Prostate gland (tissue), 2 donors: ENCODE measurements around the gene SHISA6. TPM values are rescaled to one million over a fixed set of nuclear protein-coding genes. Genes with fewer than 3 reads are reported as not detected.
A peak's percentile ranks its signal among the peaks of the same experiment; 100 is the strongest.

Experiments used
- DNase-seq: peaks from one replicate; pipeline ENCODE4 v3.0.0-alpha.2; 2019; ENCODE audit warnings: low spot score
- H3K27ac ChIP-seq, 2 donors: fragments of 200-600 bp; sonication (generic); 2 replicates each; pipeline ENCODE4 v1.5.1; 2017 to 2019
- H3K27me3 ChIP-seq: fragments of 200-600 bp; sonication (generic); replicated peaks from 2 replicates; pipeline ENCODE4 v1.5.1; 2019; ENCODE audit not compliant: insufficient read depth
- H3K36me3 ChIP-seq, 2 donors: fragments of 200-600 bp; sonication (generic); 1 replicate in 1 of 2; 2 replicates in 1 of 2; pipeline versions ENCODE4 v1.5.1 to v1.8.1; 2017 to 2019
- H3K4me1 ChIP-seq: fragments of 200-600 bp; sonication (generic); replicated peaks from 2 replicates; pipeline ENCODE4 v1.5.1; 2019
- H3K4me3 ChIP-seq, 2 donors: fragments of 200-600 bp; sonication (generic); 2 replicates each; pipeline ENCODE4 v1.5.1; 2017 to 2019
- H3K9me3 ChIP-seq: fragments of 200-600 bp; sonication (generic); 2 replicates; pipeline ENCODE4 v1.5.1; 2017
- CTCF ChIP-seq, 4 experiments: fragments of 200-600 bp in 2 of 4; fragments of 450-650 bp in 2 of 4; sonication (generic) in 2 of 4; IDR thresholded peaks; 1 replicate in 3 of 4; 2 replicates in 1 of 4; pipeline ENCODE4 v1.5.1; 2016 to 2019; ENCODE audit warnings: antibody characterized with exemption in 4 of 4, mild to moderate bottlenecking in 2 of 4, moderate library complexity in 2 of 4
- POLR2A ChIP-seq: fragments of 450-650 bp; IDR thresholded peaks from one replicate; pipeline ENCODE4 v1.6.1; 2016; ENCODE audit warnings: antibody characterized with exemption, mild to moderate bottlenecking
- POLR2AphosphoS5 ChIP-seq: sonication (generic); formaldehyde crosslinking; IDR thresholded peaks from one replicate; pipeline ENCODE4 v1.6.1; 2017; ENCODE audit warnings: antibody characterized with exemption
- WGBS: methylation state at CpG from one replicate; pipeline ENCODE4 v1.1.5; 2018; 5-methylcytosine and 5-hydroxymethylcytosine counted together
- intact Hi-C: fragments of 100-400 bp; cut with DNase I; formaldehyde crosslinking; loops from one replicate; pipeline ENCODE4 v1.14.2; 2022
- total RNA-seq, 2 donors: library from RNA; depleted of rRNA; stranded (reverse); fragments of >200 nt; gene quantifications; one replicate each; pipeline ENCODE4 v1.1.0, GENCODE V29; 2016

SHISA6 gene
- total RNA-seq, 2 donors from 2014 or later, result 9.0 to 10.6 TPM

- intact Hi-C loops, result no loop called here
- H3K9me3 ChIP-seq, result no peaks in the 10 kb centered on the region
- TF ChIP-seq POLR2A, result no peak
- no peak for TF ChIP-seq POLR2AphosphoS5
- no peak for TF ChIP-seq CTCF (IDR thresholded peaks at IDR 0.05)
- H3K36me3 ChIP-seq, result no peaks in the 10 kb centered on the region
- no peak overlapping the region for H3K4me3 ChIP-seq
- WGBS, result 91% methylated on average over 8 of the region's 8 CpGs
- H3K4me1 ChIP-seq, result peaks cover 6% of the 10 kb centered on the region
- no peak for DNase-seq
- H3K27me3 ChIP-seq, result no peaks in the 10 kb centered on the region
- no peak overlapping the region for H3K27ac ChIP-seq
Observed at GRCh38 chr17:11272191-11272590, 31.2 kb downstream of the SHISA6 start.

GRCh38 chr17:11273596-11273995 lies 32.6 kb downstream of the SHISA6 start:
- H3K27ac ChIP-seq, result no peak overlapping the region
- no peak overlapping the region for H3K4me3 ChIP-seq
- WGBS, result 94% methylated on average over 8 of the region's 9 CpGs
- no peaks in the 10 kb centered on the region for H3K36me3 ChIP-seq
- no peak for DNase-seq
- no peaks in the 10 kb centered on the region for H3K27me3 ChIP-seq
- H3K9me3 ChIP-seq, result no peaks in the 10 kb centered on the region
- no peak for TF ChIP-seq POLR2AphosphoS5
- no peak for TF ChIP-seq POLR2A
- no peak for TF ChIP-seq CTCF (IDR thresholded peaks at IDR 0.05)
- peaks cover 13% of the 10 kb centered on the region for H3K4me1 ChIP-seq
- intact Hi-C loops, result no loop called here

- peak overlapping the region; percentile 8 to 20 for H3K27ac ChIP-seq
- 93% methylated on average over 14 of the region's 14 CpGs for WGBS
- no peaks in the 10 kb centered on the region for H3K9me3 ChIP-seq
- no peak for DNase-seq
- intact Hi-C loops, result no loop called here
- H3K4me1 ChIP-seq, result peaks cover 18% of the 10 kb centered on the region
- no peaks in the 10 kb centered on the region for H3K36me3 ChIP-seq
- no peak overlapping the region for H3K4me3 ChIP-seq
- TF ChIP-seq POLR2AphosphoS5 (no peak), CTCF (IDR thresholded peaks at IDR 0.05) (no peak), POLR2A (no peak)
- H3K27me3 ChIP-seq, result no peaks in the 10 kb centered on the region
Observed at GRCh38 chr17:11274106-11274505, 33.1 kb downstream of the SHISA6 start.

- Histone ChIP-seq H3K27me3 (no peaks in the 10 kb centered on the region), H3K9me3 (no peaks in the 10 kb centered on the region), H3K27ac (no peak overlapping the region), H3K4me1 (peaks cover 21% of the 10 kb centered on the region), H3K4me3 (no peak overlapping the region), H3K36me3 (no peaks in the 10 kb centered on the region)
- DNase-seq, result no peak
- TF ChIP-seq POLR2AphosphoS5 (no peak), POLR2A (no peak), CTCF (IDR thresholded peaks at IDR 0.05) (no peak)
- intact Hi-C loops, result no loop called here
- 92% methylated on average over 4 of the region's 4 CpGs for WGBS
Observed at GRCh38 chr17:11276486-11276885, 35.5 kb downstream of the SHISA6 start.

- DNase-seq, result no peak
- H3K27me3 ChIP-seq, result no peaks in the 10 kb centered on the region
- no peak overlapping the region for H3K4me3 ChIP-seq
- intact Hi-C loops, result no loop called here
- whole genome bisulfite sequencing, result 17% methylated on average over 15 of the region's 15 CpGs
- TF ChIP-seq POLR2AphosphoS5, result no peak
- no peak for TF ChIP-seq CTCF (IDR thresholded peaks at IDR 0.05)
- no peak for TF ChIP-seq POLR2A
- peaks cover 21% of the 10 kb centered on the region for H3K4me1 ChIP-seq
- no peaks in the 10 kb centered on the region for H3K36me3 ChIP-seq
- H3K9me3 ChIP-seq, result no peaks in the 10 kb centered on the region
- peak overlapping the region; percentile 62 to 71 for H3K27ac ChIP-seq
Observed at GRCh38 chr17:11278186-11278991, 37.4 kb downstream of the SHISA6 start.
